ENCODE results near the gene GRIK4. TPM values are rescaled to one million over a fixed set of nuclear protein-coding genes. Genes with fewer than 3 reads are reported as not detected.

The GRIK4 gene
- total RNA-seq, 2 experiments from 2014 or later, result not detected

- Mint-ChIP-seq H3K4me1 (no peaks in the 10 kb centered on the region), H3K9me3 (peaks cover 11% of the 10 kb centered on the region), H3K36me3 (peaks cover 2% of the 10 kb centered on the region), H3K27me3 (peaks cover 14% of the 10 kb centered on the region), H3K4me3 (no peak overlapping the region), H3K27ac (no peak overlapping the region)
- POLR2A ChIA-PET, result no interaction called here
- ATAC-seq (ENCODE audit: low read depth), result no peak
- DNase-seq, result no peak
Observed at GRCh38 chr11:120942701-120943100, 431.2 kb downstream of the GRIK4 start.

- DNase-seq, result no peak
- H3K27ac Mint-ChIP-seq, result no peak overlapping the region
Observed at GRCh38 chr11:120945042-120945441, 433.5 kb downstream of the GRIK4 start.

GRCh38 chr11:120950880-120951279, 439.3 kb downstream of the GRIK4 start:
- no peak for ATAC-seq (ENCODE audit: low read depth)
- Mint-ChIP-seq H3K27ac (no peak overlapping the region), H3K4me1 (peaks cover 1% of the 10 kb centered on the region)

More at GRCh38 chr11:120945042-120945441, 433.5 kb downstream of the GRIK4 start:
- no peak for ATAC-seq (ENCODE audit: low read depth)
- Mint-ChIP-seq H3K4me1 (no peaks in the 10 kb centered on the region), H3K4me3 (no peak overlapping the region), H3K9me3 (peaks cover 11% of the 10 kb centered on the region), H3K27me3 (peaks cover 25% of the 10 kb centered on the region), H3K36me3 (peaks cover 2% of the 10 kb centered on the region)
- POLR2A ChIA-PET, result no interaction called here

GRCh38 chr11:120952461-120953434, 441.2 kb downstream of the GRIK4 start:
- ATAC-seq (ENCODE audit: low read depth) (peak; percentile 37), DNase-seq (peak; percentile 71)
- Mint-ChIP-seq H3K27me3 (peaks cover 22% of the 10 kb centered on the region), H3K9me3 (peaks cover 2% of the 10 kb centered on the region), H3K36me3 (peaks cover 2% of the 10 kb centered on the region), H3K4me1 (peaks cover 12% of the 10 kb centered on the region), H3K4me3 (peak overlapping the region; percentile 31), H3K27ac (no peak overlapping the region)
- POLR2A ChIA-PET, result no interaction called here

More at GRCh38 chr11:120950880-120951279, 439.3 kb downstream of the GRIK4 start:
- Mint-ChIP-seq H3K27me3 (peaks cover 22% of the 10 kb centered on the region), H3K36me3 (no peaks in the 10 kb centered on the region), H3K4me3 (no peak overlapping the region), H3K9me3 (no peaks in the 10 kb centered on the region)
- no peak for DNase-seq
- POLR2A ChIA-PET, result no interaction called here

- peaks cover 14% of the 10 kb centered on the region for H3K27me3 Mint-ChIP-seq
- DNase-seq (no peak), ATAC-seq (ENCODE audit: low read depth) (no peak)
- peaks cover 12% of the 10 kb centered on the region for H3K4me1 Mint-ChIP-seq
- peaks cover 2% of the 10 kb centered on the region for H3K9me3 Mint-ChIP-seq
- H3K4me3 Mint-ChIP-seq, result no peak overlapping the region
- POLR2A ChIA-PET, result no interaction called here
- no peak overlapping the region for H3K27ac Mint-ChIP-seq
- peaks cover 2% of the 10 kb centered on the region for H3K36me3 Mint-ChIP-seq
Observed at GRCh38 chr11:120954381-120954780, 442.8 kb downstream of the GRIK4 start.

- ATAC-seq (ENCODE audit: low read depth), result peak; percentile 94
- H3K27me3 Mint-ChIP-seq, result peaks cover 3% of the 10 kb centered on the region
- H3K4me3 Mint-ChIP-seq, result peak overlapping the region; percentile 58
- peaks cover 12% of the 10 kb centered on the region for H3K4me1 Mint-ChIP-seq
- H3K36me3 Mint-ChIP-seq, result peaks cover 2% of the 10 kb centered on the region
- H3K27ac Mint-ChIP-seq, result peak overlapping the region; percentile 95
- POLR2A ChIA-PET, result no interaction called here
- DNase-seq, result peak; percentile 41
- peaks cover 2% of the 10 kb centered on the region for H3K9me3 Mint-ChIP-seq
Observed at GRCh38 chr11:120956710-120957495, 445.4 kb downstream of the GRIK4 start.

GRCh38 chr11:120958185-120958584, 446.6 kb downstream of the GRIK4 start:
- ATAC-seq (ENCODE audit: low read depth), result no peak
- no peak overlapping the region for H3K4me3 Mint-ChIP-seq
- no peak for DNase-seq
- peaks cover 3% of the 10 kb centered on the region for H3K27me3 Mint-ChIP-seq
- no peak overlapping the region for H3K27ac Mint-ChIP-seq
- peaks cover 10% of the 10 kb centered on the region for H3K4me1 Mint-ChIP-seq
- POLR2A ChIA-PET, result no interaction called here
- peaks cover 2% of the 10 kb centered on the region for H3K9me3 Mint-ChIP-seq
- peaks cover 2% of the 10 kb centered on the region for H3K36me3 Mint-ChIP-seq

GRCh38 chr11:120959189-120959588, 447.6 kb downstream of the GRIK4 start:
- POLR2A ChIA-PET, result no interaction called here
- ATAC-seq (ENCODE audit: low read depth), result no peak
- Mint-ChIP-seq H3K4me1 (peaks cover 10% of the 10 kb centered on the region), H3K27me3 (peaks cover 3% of the 10 kb centered on the region), H3K27ac (no peak overlapping the region), H3K4me3 (no peak overlapping the region), H3K9me3 (peaks cover 2% of the 10 kb centered on the region), H3K36me3 (peaks cover 2% of the 10 kb centered on the region)
- no peak for DNase-seq

- no peak for DNase-seq
- H3K4me1 Mint-ChIP-seq, result no peaks in the 10 kb centered on the region
- ATAC-seq (ENCODE audit: low read depth), result no peak
- H3K36me3 Mint-ChIP-seq, result no peaks in the 10 kb centered on the region
- H3K9me3 Mint-ChIP-seq, result no peaks in the 10 kb centered on the region
- no peak overlapping the region for H3K27ac Mint-ChIP-seq
- H3K4me3 Mint-ChIP-seq, result no peak overlapping the region
- POLR2A ChIA-PET, result no interaction called here
- H3K27me3 Mint-ChIP-seq, result peaks cover 6% of the 10 kb centered on the region
Observed at GRCh38 chr11:120964857-120965256, 453.3 kb downstream of the GRIK4 start.

GRCh38 chr11:120966840-120967239, 455.3 kb downstream of the GRIK4 start:
- Mint-ChIP-seq H3K27ac (no peak overlapping the region), H3K4me1 (no peaks in the 10 kb centered on the region), H3K36me3 (no peaks in the 10 kb centered on the region), H3K27me3 (peaks cover 8% of the 10 kb centered on the region), H3K4me3 (no peak overlapping the region), H3K9me3 (no peaks in the 10 kb centered on the region)
- POLR2A ChIA-PET, result no interaction called here
- ATAC-seq (ENCODE audit: low read depth) (no peak), DNase-seq (no peak)

- Mint-ChIP-seq H3K27me3 (peaks cover 16% of the 10 kb centered on the region), H3K4me1 (no peaks in the 10 kb centered on the region), H3K4me3 (no peak overlapping the region), H3K27ac (no peak overlapping the region), H3K36me3 (no peaks in the 10 kb centered on the region), H3K9me3 (no peaks in the 10 kb centered on the region)
- DNase-seq (no peak), ATAC-seq (ENCODE audit: low read depth) (no peak)
- POLR2A ChIA-PET, result no interaction called here
Observed at GRCh38 chr11:120969993-120970392, 458.4 kb downstream of the GRIK4 start.

- Mint-ChIP-seq H3K9me3 (no peaks in the 10 kb centered on the region), H3K27ac (no peak overlapping the region), H3K4me3 (no peak overlapping the region), H3K36me3 (no peaks in the 10 kb centered on the region), H3K4me1 (no peaks in the 10 kb centered on the region), H3K27me3 (peaks cover 17% of the 10 kb centered on the region)
- POLR2A ChIA-PET, result no interaction called here
- DNase-seq (no peak), ATAC-seq (ENCODE audit: low read depth) (no peak)
Observed at GRCh38 chr11:120971825-120972224, 460.3 kb downstream of the GRIK4 start.

- Mint-ChIP-seq H3K9me3 (no peaks in the 10 kb centered on the region), H3K4me1 (no peaks in the 10 kb centered on the region), H3K36me3 (no peaks in the 10 kb centered on the region), H3K27me3 (peaks cover 18% of the 10 kb centered on the region), H3K4me3 (no peak overlapping the region), H3K27ac (no peak overlapping the region)
- ATAC-seq (ENCODE audit: low read depth), result no peak
- POLR2A ChIA-PET, result no interaction called here
- DNase-seq, result no peak
Observed at GRCh38 chr11:120972621-120973020, 461.1 kb downstream of the GRIK4 start.

All from activated naive CD8-positive, alpha-beta T cell treated with anti-CD3 and anti-CD28 coated beads, Interleukin-2, amount 10 ng/mL, durations not matched to agents 7 days and 5 days (primary cell).